Measurements from ENCODE around the gene IRF2BP2. TPM values are rescaled to one million over a fixed set of nuclear protein-coding genes. Genes with fewer than 3 reads are reported as not detected.

Gene IRF2BP2
- total RNA-seq, 1 donor from 2014 or later = 126 TPM

GRCh38 chr1:234602334-234603220, 7.4 kb downstream of the IRF2BP2 start:
- no peaks in the 10 kb centered on the region for H3K27me3 ChIP-seq (ENCODE audit: insufficient read depth, low read length)
- no peak overlapping the region for H2AFZ ChIP-seq (ENCODE audit: low read depth, low read length)
- H3K9me3 ChIP-seq (ENCODE audit: insufficient read depth, low read depth, low read length) = no peaks in the 10 kb centered on the region
- peaks cover 69% of the 10 kb centered on the region for H3K79me2 ChIP-seq (ENCODE audit: insufficient read depth, low read length)
- DNase-seq (ENCODE audit: low read depth) (peak; percentile 98), FAIRE-seq (peak; percentile 90)
- peaks cover 31% of the 10 kb centered on the region for H3K36me3 Mint-ChIP-seq (ENCODE audit: low read depth, unreplicated experiment)
- H3K4me1 Mint-ChIP-seq (ENCODE audit: low read depth, unreplicated experiment) = peaks cover 31% of the 10 kb centered on the region
- peaks cover 34% of the 10 kb centered on the region for H3K36me3 ChIP-seq (ENCODE audit: insufficient read depth, low read length)
- peak overlapping the region; percentile 100 for H3K27ac Mint-ChIP-seq (ENCODE audit: unreplicated experiment)
- peaks cover 29% of the 10 kb centered on the region for H4K20me1 ChIP-seq (ENCODE audit: insufficient read depth, low read length)
- H3K4me3 ChIP-seq (ENCODE audit: insufficient read depth, low read depth, low read length) = peak overlapping the region; percentile 88
- peak overlapping the region; percentile 98 for H3K9ac ChIP-seq (ENCODE audit: low read length)
- no peaks in the 10 kb centered on the region for H3K9me3 Mint-ChIP-seq (ENCODE audit: unreplicated experiment)
- H3K4me2 ChIP-seq (ENCODE audit: low read length) = peak overlapping the region; percentile 93
- peak overlapping the region; percentile 98 for H3K4me3 Mint-ChIP-seq (ENCODE audit: unreplicated experiment)
- H3K27me3 Mint-ChIP-seq (ENCODE audit: low read depth, unreplicated experiment) = no peaks in the 10 kb centered on the region
- TF ChIP-seq EZH2 (IDR thresholded peaks at IDR 0.05; ENCODE audit: insufficient read depth, low read length) (no peak), CTCF (IDR thresholded peaks at IDR 0.05; ENCODE audit: insufficient read depth, low read depth, low read length) (no peak)
- peaks cover 45% of the 10 kb centered on the region for H3K4me1 ChIP-seq (ENCODE audit: insufficient read depth, low read length)
- H3K27ac ChIP-seq (ENCODE audit: low read depth, low read length) = peak overlapping the region; percentile 96

GRCh38 chr1:234601301-234602017, 8.5 kb downstream of the IRF2BP2 start:
- Histone ChIP-seq H3K27ac (ENCODE audit: low read depth, low read length) (peak overlapping the region; percentile 96), H3K79me2 (ENCODE audit: insufficient read depth, low read length) (peaks cover 58% of the 10 kb centered on the region), H2AFZ (ENCODE audit: low read depth, low read length) (no peak overlapping the region), H3K9me3 (ENCODE audit: insufficient read depth, low read depth, low read length) (no peaks in the 10 kb centered on the region), H3K4me2 (ENCODE audit: low read length) (peak overlapping the region; percentile 93), H3K27me3 (ENCODE audit: insufficient read depth, low read length) (no peaks in the 10 kb centered on the region), H3K4me1 (ENCODE audit: insufficient read depth, low read length) (peaks cover 45% of the 10 kb centered on the region), H4K20me1 (ENCODE audit: insufficient read depth, low read length) (peaks cover 19% of the 10 kb centered on the region), H3K9ac (ENCODE audit: low read length) (peak overlapping the region; percentile 98), H3K4me3 (ENCODE audit: insufficient read depth, low read depth, low read length) (no peak overlapping the region), H3K36me3 (ENCODE audit: insufficient read depth, low read length) (peaks cover 23% of the 10 kb centered on the region)
- FAIRE-seq (no peak), DNase-seq (ENCODE audit: low read depth) (no peak)
- no peaks in the 10 kb centered on the region for H3K9me3 Mint-ChIP-seq (ENCODE audit: unreplicated experiment)
- H3K36me3 Mint-ChIP-seq (ENCODE audit: low read depth, unreplicated experiment) = peaks cover 25% of the 10 kb centered on the region
- H3K27me3 Mint-ChIP-seq (ENCODE audit: low read depth, unreplicated experiment) = no peaks in the 10 kb centered on the region
- peak overlapping the region; percentile 100 for H3K27ac Mint-ChIP-seq (ENCODE audit: unreplicated experiment)
- TF ChIP-seq EZH2 (IDR thresholded peaks at IDR 0.05; ENCODE audit: insufficient read depth, low read length) = no peak
- no peak for TF ChIP-seq CTCF (IDR thresholded peaks at IDR 0.05; ENCODE audit: insufficient read depth, low read depth, low read length)
- H3K4me3 Mint-ChIP-seq (ENCODE audit: unreplicated experiment) = peak overlapping the region; percentile 75
- H3K4me1 Mint-ChIP-seq (ENCODE audit: low read depth, unreplicated experiment) = peaks cover 31% of the 10 kb centered on the region
